HG03097 (cell line): Measurements from ENCODE around the gene GMEB2.
A peak's percentile ranks its signal among the peaks of the same experiment; 100 is the strongest.
"Not testable (repeated sequence)": the region's sequence is repeated elsewhere in the genome, so short reads cannot be mapped to it uniquely, and the experiment has no call there.

Source experiments
- ATAC-seq: cut with Tn5 transposase; IDR thresholded peaks from one replicate; pipeline ENCODE4 v1.9.1; 2021; ENCODE audit not compliant: unreplicated experiment, low FRiP score

Gene GMEB2, protein sequence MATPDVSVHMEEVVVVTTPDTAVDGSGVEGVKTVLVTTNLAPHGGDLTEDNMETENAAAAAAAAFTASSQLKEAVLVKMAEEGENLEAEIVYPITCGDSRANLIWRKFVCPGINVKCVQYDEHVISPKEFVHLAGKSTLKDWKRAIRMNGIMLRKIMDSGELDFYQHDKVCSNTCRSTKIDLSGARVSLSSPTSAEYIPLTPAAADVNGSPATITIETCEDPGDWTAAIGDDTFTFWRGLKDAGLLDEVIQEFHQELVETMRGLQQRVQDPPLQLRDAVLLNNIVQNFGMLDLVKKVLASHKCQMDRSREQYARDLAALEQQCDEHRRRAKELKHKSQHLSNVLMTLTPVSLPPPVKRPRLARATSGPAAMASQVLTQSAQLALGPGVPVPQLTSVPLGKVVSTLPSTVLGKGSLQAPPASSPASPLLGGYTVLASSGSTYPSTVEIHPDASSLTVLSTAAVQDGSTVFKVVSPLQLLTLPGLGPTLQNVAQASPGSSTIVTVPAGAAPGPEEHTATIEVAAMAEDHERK

DNA sequence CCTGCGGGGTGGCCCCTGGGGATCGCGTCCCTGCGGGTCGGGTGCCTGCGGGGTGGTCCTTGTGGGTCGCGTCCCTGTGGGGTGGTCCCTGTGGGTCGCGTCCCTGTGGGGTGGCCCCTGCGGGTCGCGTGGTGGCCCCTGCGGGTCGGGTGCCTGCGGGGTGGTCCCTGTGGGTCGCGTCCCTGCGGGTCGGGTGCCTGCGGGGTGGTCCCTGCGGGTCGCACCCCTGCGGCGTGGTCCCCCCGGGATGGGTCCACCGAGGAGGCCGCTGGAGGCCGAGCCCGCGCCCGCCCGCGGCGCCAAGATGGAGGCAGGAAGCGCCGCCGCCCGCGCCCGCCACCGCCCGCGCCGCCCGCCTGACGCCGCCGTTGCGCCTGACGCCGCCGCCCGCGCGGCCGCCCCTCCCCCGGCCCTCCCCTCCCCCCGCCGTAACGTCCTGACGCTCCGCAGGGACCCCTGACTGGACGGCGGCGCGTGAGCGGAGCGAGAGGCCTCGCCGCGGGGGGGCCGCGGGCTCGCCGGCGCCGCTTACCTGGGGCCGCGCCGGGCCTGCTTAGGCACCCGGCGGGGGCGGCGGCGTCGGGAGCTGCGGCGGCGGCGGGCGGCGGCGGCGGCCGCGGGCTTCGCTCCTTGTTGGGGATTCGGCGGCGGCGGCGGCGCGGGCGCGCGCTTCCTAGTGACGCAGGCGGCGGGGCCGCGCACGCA lies at the start of gene GMEB2:
Gene GMEB2 (minus strand): TSS at position 678 of the 705 bp plus-strand sequence. CDS start 7,704 bp downstream, outside the sequence.
- ATAC-seq = peak; percentile 44

GRCh38 chr20:63675681-63676368 lies 48.9 kb upstream of the GMEB2 start:
- ATAC-seq = no peak

DNA sequence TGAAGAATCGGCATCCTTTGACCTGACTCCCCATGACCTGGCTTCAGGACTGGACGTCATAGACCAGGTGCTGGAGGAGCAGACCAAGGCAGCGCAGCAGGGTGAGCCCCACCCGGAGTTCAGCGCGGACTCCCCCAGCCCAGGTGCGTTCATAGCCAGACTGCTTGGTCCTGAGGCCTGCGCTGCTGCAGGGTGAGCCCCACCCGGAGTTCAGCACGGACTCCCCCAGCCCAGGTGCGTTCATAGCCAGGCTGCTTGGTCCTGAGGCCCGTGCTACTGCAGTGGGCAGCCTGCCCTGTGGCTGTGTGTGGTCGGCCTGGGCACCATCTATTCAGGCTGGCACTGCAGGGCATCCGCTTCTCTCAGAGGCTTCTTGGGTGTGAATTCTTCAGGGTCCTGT lies 47.0 kb upstream of the GMEB2 start:
- no peak for ATAC-seq

GRCh38 chr20:63672666-63673065 lies 45.8 kb upstream of the GMEB2 start:
- ATAC-seq = no peak

- not testable (repeated sequence) for ATAC-seq
These were observed 44.8 kb upstream of the GMEB2 start for GRCh38 chr20:63671695-63672094.

- no peak for ATAC-seq
These were observed 41.5 kb upstream of the GMEB2 start for GRCh38 chr20:63668351-63668750.

DNA sequence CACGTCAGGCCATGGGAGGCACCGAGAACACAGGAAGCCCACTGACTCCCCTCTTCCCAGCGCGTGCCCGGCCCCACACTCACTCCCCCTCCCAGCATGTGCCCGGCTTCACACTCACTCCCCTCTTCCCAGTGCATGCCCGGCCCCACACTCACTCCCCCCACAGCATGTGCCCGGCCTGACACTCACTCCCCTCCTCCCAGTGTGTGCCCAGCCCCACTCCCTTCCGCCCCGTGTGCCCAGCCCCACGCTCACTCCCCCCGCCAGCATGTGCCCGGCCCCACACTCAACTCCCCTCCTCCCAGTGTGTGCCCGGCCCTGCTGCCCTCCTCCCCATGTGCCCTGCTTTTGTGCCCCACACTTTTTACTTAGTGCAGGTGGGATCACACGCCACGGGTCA lies 41.0 kb upstream of the GMEB2 start:
- no peak for ATAC-seq

GRCh38 chr20:63665708-63666107 lies 38.8 kb upstream of the GMEB2 start:
- no peak for ATAC-seq

- no peak for ATAC-seq
These were observed 38.1 kb upstream of the GMEB2 start for GRCh38 chr20:63664861-63665594.

GRCh38 chr20:63664143-63664851 lies 37.4 kb upstream of the GMEB2 start:
- no peak for ATAC-seq

GRCh38 chr20:63663332-63664066 lies 36.6 kb upstream of the GMEB2 start:
- ATAC-seq = no peak

- ATAC-seq = no peak
These were observed 35.9 kb upstream of the GMEB2 start for GRCh38 chr20:63662813-63663189.

- ATAC-seq = no peak
These were observed 35.3 kb upstream of the GMEB2 start for GRCh38 chr20:63661959-63662812.

- ATAC-seq = no peak
These were observed 34.2 kb upstream of the GMEB2 start for GRCh38 chr20:63661108-63661507.

DNA sequence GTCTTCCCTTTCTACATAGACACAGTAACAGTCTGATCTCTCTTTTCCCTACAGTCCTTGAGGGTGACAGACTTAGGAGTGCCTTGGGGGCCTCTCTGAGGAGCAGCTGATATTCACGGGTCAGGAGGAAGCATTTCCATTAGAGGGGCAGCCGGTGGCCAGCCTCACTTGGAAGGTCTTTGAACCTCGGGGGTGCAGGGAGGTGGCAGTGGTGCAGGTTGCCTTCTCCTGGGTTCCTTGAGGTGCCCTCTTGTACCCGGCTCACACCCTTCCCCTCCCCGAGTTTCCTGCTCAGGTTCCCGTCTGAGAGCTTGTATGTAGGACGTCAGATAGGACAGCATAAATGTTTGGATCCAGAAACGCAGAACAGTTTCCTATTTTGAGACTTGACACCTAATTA lies 33.7 kb upstream of the GMEB2 start:
- ATAC-seq = no peak

GRCh38 chr20:63660174-63660573 lies 33.3 kb upstream of the GMEB2 start:
- ATAC-seq = not testable (repeated sequence)

DNA sequence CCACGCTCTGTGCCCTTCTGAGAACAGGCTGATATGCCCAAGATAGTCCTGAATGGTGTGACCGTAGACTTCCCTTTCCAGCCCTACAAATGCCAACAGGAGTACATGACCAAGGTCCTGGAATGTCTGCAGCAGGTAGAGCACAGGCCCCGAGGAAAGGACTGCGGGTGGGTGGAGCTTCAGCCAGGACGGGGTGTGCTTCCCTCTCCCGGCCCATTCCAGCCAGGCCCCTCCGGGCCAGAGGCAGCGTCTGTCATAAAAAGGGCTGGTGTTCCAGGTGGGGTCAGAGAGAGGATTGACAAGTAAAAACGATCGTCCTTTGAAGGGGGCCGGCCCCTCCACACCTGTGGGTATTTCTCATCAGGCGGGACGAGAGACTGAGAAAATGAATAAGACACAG lies 32.5 kb upstream of the GMEB2 start:
- no peak for ATAC-seq

DNA sequence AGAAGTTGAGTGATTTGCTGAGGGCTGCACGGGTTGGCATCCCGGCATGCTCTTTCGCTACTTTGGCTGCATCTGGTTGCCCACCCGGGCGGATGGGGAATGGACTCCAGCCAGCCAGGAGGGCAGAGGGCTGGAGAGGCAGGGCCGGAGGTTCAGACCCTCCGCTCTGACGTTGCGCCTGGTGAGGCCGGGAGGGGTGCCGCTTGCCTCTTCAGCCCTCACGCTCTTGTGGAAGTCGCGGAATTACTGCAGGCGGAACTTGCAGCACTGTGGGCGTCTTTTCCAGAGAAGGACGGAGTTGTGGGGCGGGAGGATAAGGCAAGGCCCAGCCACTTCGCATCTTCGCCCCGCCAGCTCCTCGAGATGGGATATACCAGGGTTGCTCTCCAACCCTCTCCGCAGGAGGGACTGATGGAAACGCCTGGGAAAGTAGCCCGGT lies 31.9 kb upstream of the GMEB2 start:
- ATAC-seq = peak; percentile 9
